Astrocyte of the cerebellum (primary cell): ENCODE results near the gene PDE3B.

ENCODE experiments used
- DNase-seq: peaks from one replicate; pipeline ENCODE4 v3.0.0-alpha.2; 2011; ENCODE audit warnings: low read depth
- H3K4me3 ChIP-seq: 2 replicates; pipeline ENCODE4 v1.5.1; 2011; ENCODE audit warnings: mild to moderate bottlenecking, low read depth, low read length, moderate library complexity
- CTCF ChIP-seq: IDR thresholded peaks from 2 replicates; pipeline ENCODE4 v1.5.1; 2012; ENCODE audit warnings: low read length, low read depth, moderate library complexity, mild to moderate bottlenecking; ENCODE audit errors: missing control alignments
- in situ Hi-C: cut with HindIII; loops from 2 replicates; pipeline ENCODE4 v1.10.0; 2017; ENCODE audit warnings: low sequenced_read_pairs

Gene PDE3B

GRCh38 chr11:14668731-14669301 is 25.2 kb downstream of the PDE3B start:
- DNase-seq: no peak
- TF ChIP-seq CTCF: no peak
- in situ Hi-C loops: no loop called here
- no peak overlapping the region for H3K4me3 ChIP-seq

GRCh38 chr11:14669499-14669898 is 25.9 kb downstream of the PDE3B start:
- in situ Hi-C loops: no loop called here
- TF ChIP-seq CTCF: no peak
- no peak overlapping the region for H3K4me3 ChIP-seq

GRCh38 chr11:14669958-14670357 is 26.4 kb downstream of the PDE3B start:
- DNase-seq: no peak
- TF ChIP-seq CTCF: no peak
- in situ Hi-C loops: no loop called here
- no peak overlapping the region for H3K4me3 ChIP-seq

More at GRCh38 chr11:14669499-14669898, 25.9 kb downstream of the PDE3B start:
- no peak for DNase-seq

GRCh38 chr11:14672635-14673034 is 29.0 kb downstream of the PDE3B start:
- DNase-seq: no peak
- in situ Hi-C loops: no loop called here
- TF ChIP-seq CTCF: no peak
- H3K4me3 ChIP-seq: no peak overlapping the region

- DNase-seq: no peak
- H3K4me3 ChIP-seq: no peak overlapping the region
- in situ Hi-C loops: no loop called here
- TF ChIP-seq CTCF: no peak
Measured at GRCh38 chr11:14673421-14673820, 29.8 kb downstream of the PDE3B start.

- TF ChIP-seq CTCF: no peak
- no peak overlapping the region for H3K4me3 ChIP-seq
- in situ Hi-C loops: no loop called here
- DNase-seq: no peak
Measured at GRCh38 chr11:14673824-14674405, 30.3 kb downstream of the PDE3B start.
